HepG2 (cell line): Measurements from ENCODE around the gene COQ9. TPM values are rescaled to one million over a fixed set of nuclear protein-coding genes. Genes with fewer than 3 reads are reported as not detected.

Experiments used
- CCDC6 ChIP-seq: sonication (generic); formaldehyde crosslinking; IDR thresholded peaks from 2 replicates; pipeline ENCODE4 v1.8.1; 2022; ENCODE audit warnings: mild to moderate bottlenecking, missing genetic modification reagents, moderate library complexity
- CEBPG ChIP-seq: IDR thresholded peaks from 2 replicates; pipeline ENCODE4 v1.6.1; 2016
- KLF13 ChIP-seq: sonication (generic); formaldehyde crosslinking; IDR thresholded peaks from 2 replicates; pipeline ENCODE4 v1.4.0; 2020; ENCODE audit warnings: mild to moderate bottlenecking, missing genetic modification reagents
- MBD4 ChIP-seq: IDR thresholded peaks from 2 replicates; pipeline ENCODE4 v1.6.1; 2012; ENCODE audit warnings: low read length, inconsistent platforms, borderline replicate concordance
- MTA1 ChIP-seq: sonication (generic); formaldehyde crosslinking; IDR thresholded peaks from 2 replicates; pipeline ENCODE4 v1.4.0; 2020; ENCODE audit warnings: missing genetic modification reagents, mild to moderate bottlenecking, borderline replicate concordance
- MTF1 ChIP-seq: sonication (generic); formaldehyde crosslinking; IDR thresholded peaks from 2 replicates; pipeline ENCODE4 v1.5.0; 2020; ENCODE audit warnings: missing genetic modification reagents
- NR2F2 ChIP-seq: IDR thresholded peaks from 2 replicates; pipeline ENCODE4 v1.6.1; 2012; ENCODE audit warnings: low read depth, inconsistent platforms, borderline replicate concordance
- POLR2AphosphoS2 ChIP-seq: IDR thresholded peaks from 2 replicates; pipeline ENCODE4 v1.6.1; 2011; ENCODE audit warnings: low read depth, low read length, improper control_type of control experiment
- RAD21 ChIP-seq: fragments of 450-650 bp; formaldehyde crosslinking; IDR thresholded peaks from 2 replicates; pipeline ENCODE4 v1.5.0; 2020; ENCODE audit warnings: mild to moderate bottlenecking
- RORA ChIP-seq: sonication (generic); formaldehyde crosslinking; IDR thresholded peaks from 2 replicates; pipeline ENCODE4 v1.5.0; 2020; ENCODE audit warnings: mild to moderate bottlenecking, missing genetic modification reagents, moderate library complexity
- SP2 ChIP-seq: sonication (generic); formaldehyde crosslinking; IDR thresholded peaks from 2 replicates; pipeline ENCODE4 v1.5.1; 2020; ENCODE audit warnings: mild to moderate bottlenecking, missing genetic modification reagents
- SRY ChIP-seq: sonication (generic); formaldehyde crosslinking; IDR thresholded peaks from 2 replicates; pipeline ENCODE4 v1.8.0; 2022; ENCODE audit warnings: mild to moderate bottlenecking, missing genetic modification reagents
- ZFP82 ChIP-seq: sonication (generic); formaldehyde crosslinking; IDR thresholded peaks from 2 replicates; pipeline ENCODE4 v1.5.1; 2020; ENCODE audit warnings: mild to moderate bottlenecking, missing genetic modification reagents, borderline replicate concordance
- ZKSCAN5 ChIP-seq: sonication (generic); formaldehyde crosslinking; IDR thresholded peaks from 2 replicates; pipeline ENCODE4 v1.5.1; 2020; ENCODE audit warnings: mild to moderate bottlenecking, missing genetic modification reagents
- ZNF225 ChIP-seq: sonication (generic); formaldehyde crosslinking; IDR thresholded peaks from 2 replicates; pipeline ENCODE4 v1.4.0; 2020; ENCODE audit warnings: mild to moderate bottlenecking, missing genetic modification reagents
- ZNF530 ChIP-seq: sonication (generic); formaldehyde crosslinking; IDR thresholded peaks from 2 replicates; pipeline ENCODE4 v1.5.0; 2020; ENCODE audit warnings: low read depth, mild to moderate bottlenecking, missing genetic modification reagents
- ZNF546 ChIP-seq: sonication (generic); formaldehyde crosslinking; conservative IDR thresholded peaks from 2 replicates; pipeline ENCODE4 v1.8.1; 2023; ENCODE audit warnings: mild to moderate bottlenecking, missing genetic modification reagents
- ZNF703 ChIP-seq: sonication (generic); formaldehyde crosslinking; IDR thresholded peaks from 2 replicates; pipeline ENCODE4 v1.5.1; 2020; ENCODE audit warnings: missing genetic modification reagents, mild to moderate bottlenecking, moderate library complexity, borderline replicate concordance
- polyA plus RNA-seq, 8 experiments: library from polyadenylated mRNA; depleted of rRNA in 3 of 8; stranded (reverse) in 7 of 8; unstranded in 1 of 8; fragments of >200 nt; fragmentation: Illumina TruSeq in 4 of 8; extraction: Trizol in 4 of 8; gene quantifications; 2 replicates each; pipeline versions ENCODE4 v1.2.1 to v1.2.3, GENCODE V29; 2011 to 2016; ENCODE audit warnings: low read depth in 4 of 8, missing spikeins in 1 of 8, mixed read lengths in 1 of 8; ENCODE audit not compliant: insufficient read depth in 1 of 8
- total RNA-seq, 5 experiments: library from RNA; depleted of rRNA; stranded (reverse); fragments of >200 nt; fragmentation: Illumina TruSeq; extraction: Trizol; gene quantifications; 2 replicates each; pipeline ENCODE4 v1.2.3, GENCODE V29; 2016; ENCODE audit warnings: low read depth in 1 of 5
- TF ChIP-seq, protein P1 (sequence below): sonication (generic); formaldehyde crosslinking; IDR thresholded peaks from 2 replicates; pipeline ENCODE4 v1.5.0; 2020; ENCODE audit warnings: mild to moderate bottlenecking, missing genetic modification reagents, borderline replicate concordance
- TF ChIP-seq, protein P2 (sequence below), 2 experiments: sonication (generic) in 1 of 2; formaldehyde crosslinking in 1 of 2; IDR thresholded peaks; 2 replicates each; pipeline versions ENCODE4 v1.4.0 to v1.6.1; 2018 to 2020; ENCODE audit warnings: missing genetic modification reagents in 2 of 2, borderline replicate concordance in 1 of 2, low read depth in 1 of 2, mild to moderate bottlenecking in 1 of 2, missing biosample characterization in 1 of 2

The COQ9 gene
- total and polyA plus RNA-seq, 2 of the 13 experiments (the other 11 are each of a cell fraction or from before 2014, with no cell fraction given), result 57.5 to 108 TPM

DNA sequence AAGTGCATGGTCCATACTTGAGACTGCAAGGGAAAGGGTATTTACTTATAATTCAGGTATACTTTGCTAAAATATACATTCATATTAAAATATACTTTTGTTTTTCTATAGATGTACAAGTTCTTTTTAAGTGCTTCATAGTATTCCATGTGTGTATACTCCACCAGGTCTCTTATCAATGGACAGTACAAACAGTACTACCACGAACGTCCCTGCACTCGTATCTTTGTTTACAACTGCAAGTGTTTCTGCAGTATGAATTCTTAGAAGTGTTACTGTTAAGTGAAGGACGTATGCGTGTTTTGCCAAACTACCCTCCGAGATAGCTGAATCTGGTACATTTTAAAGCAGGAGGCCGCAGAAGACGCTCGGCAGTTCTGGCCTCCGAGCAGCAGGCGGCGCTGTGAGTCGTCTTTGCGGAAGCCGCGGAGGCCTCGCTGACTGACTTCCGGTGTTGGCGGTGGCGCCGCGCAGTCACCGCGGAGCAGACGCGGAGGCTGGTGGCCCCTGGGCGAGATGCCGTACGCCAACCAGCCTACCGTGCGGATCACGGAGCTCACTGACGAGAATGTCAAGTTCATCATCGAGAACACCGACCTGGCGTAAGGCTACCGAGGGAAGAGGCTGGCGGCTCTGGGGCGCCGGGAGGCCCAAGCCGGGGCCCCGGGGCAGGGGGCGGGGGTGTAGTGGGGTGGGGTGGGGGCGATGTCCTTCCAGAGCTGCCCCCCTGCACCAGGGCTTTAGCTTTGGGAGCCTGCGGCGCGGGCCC is 15.1 kb downstream of the COQ9 start, which contains the start of gene POLR2C (continued):
- TF ChIP-seq, protein P1, sequence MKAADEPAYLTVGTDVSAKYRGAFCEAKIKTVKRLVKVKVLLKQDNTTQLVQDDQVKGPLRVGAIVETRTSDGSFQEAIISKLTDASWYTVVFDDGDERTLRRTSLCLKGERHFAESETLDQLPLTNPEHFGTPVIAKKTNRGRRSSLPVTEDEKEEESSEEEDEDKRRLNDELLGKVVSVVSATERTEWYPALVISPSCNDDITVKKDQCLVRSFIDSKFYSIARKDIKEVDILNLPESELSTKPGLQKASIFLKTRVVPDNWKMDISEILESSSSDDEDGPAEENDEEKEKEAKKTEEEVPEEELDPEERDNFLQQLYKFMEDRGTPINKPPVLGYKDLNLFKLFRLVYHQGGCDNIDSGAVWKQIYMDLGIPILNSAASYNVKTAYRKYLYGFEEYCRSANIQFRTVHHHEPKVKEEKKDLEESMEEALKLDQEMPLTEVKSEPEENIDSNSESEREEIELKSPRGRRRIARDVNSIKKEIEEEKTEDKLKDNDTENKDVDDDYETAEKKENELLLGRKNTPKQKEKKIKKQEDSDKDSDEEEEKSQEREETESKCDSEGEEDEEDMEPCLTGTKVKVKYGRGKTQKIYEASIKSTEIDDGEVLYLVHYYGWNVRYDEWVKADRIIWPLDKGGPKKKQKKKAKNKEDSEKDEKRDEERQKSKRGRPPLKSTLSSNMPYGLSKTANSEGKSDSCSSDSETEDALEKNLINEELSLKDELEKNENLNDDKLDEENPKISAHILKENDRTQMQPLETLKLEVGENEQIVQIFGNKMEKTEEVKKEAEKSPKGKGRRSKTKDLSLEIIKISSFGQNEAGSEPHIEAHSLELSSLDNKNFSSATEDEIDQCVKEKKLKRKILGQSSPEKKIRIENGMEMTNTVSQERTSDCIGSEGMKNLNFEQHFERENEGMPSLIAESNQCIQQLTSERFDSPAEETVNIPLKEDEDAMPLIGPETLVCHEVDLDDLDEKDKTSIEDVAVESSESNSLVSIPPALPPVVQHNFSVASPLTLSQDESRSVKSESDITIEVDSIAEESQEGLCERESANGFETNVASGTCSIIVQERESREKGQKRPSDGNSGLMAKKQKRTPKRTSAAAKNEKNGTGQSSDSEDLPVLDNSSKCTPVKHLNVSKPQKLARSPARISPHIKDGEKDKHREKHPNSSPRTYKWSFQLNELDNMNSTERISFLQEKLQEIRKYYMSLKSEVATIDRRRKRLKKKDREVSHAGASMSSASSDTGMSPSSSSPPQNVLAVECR (CRISPR knock-in tag), result peak; percentile 98
- TF ChIP-seq NR2F2, result peak; percentile 63; the same call in 1 of the 2 replicates
- peak; percentile 78 for TF ChIP-seq SP2 (CRISPR knock-in tag)
- TF ChIP-seq ZFP82, result no peak
- 0 out of 2 replicates have a peak, but pooled peaks have one; percentile 82 for TF ChIP-seq KLF13 (CRISPR knock-in tag)
- peak; percentile 68; the same call in 1 of the 2 replicates for TF ChIP-seq ZNF225 (CRISPR knock-in tag)
- TF ChIP-seq ZNF530 (CRISPR knock-in tag), result no peak
- 0 out of 2 replicates have a peak, but pooled peaks have one; percentile 80 for TF ChIP-seq SRY
- no peak for TF ChIP-seq RORA
- peak; percentile 72; the same call in 1 of the 2 replicates for TF ChIP-seq MTA1 (CRISPR knock-in tag)
- peak; percentile 92 for TF ChIP-seq RAD21 (CRISPR knock-in tag)
- peak; percentile 48 for TF ChIP-seq CEBPG (CRISPR knock-in tag)
- no peak for TF ChIP-seq MBD4
- TF ChIP-seq, protein P2, sequence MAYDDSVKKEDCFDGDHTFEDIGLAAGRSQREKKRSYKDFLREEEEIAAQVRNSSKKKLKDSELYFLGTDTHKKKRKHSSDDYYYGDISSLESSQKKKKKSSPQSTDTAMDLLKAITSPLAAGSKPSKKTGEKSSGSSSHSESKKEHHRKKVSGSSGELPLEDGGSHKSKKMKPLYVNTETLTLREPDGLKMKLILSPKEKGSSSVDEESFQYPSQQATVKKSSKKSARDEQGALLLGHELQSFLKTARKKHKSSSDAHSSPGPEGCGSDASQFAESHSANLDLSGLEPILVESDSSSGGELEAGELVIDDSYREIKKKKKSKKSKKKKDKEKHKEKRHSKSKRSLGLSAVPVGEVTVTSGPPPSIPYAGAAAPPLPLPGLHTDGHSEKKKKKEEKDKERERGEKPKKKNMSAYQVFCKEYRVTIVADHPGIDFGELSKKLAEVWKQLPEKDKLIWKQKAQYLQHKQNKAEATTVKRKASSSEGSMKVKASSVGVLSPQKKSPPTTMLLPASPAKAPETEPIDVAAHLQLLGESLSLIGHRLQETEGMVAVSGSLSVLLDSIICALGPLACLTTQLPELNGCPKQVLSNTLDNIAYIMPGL (CRISPR knock-in tag; IDR thresholded peaks at IDR 0.05; ENCODE audit: borderline replicate concordance in 1 of 2, low read depth in 1 of 2), result peak; percentile 99 to 100
- TF ChIP-seq POLR2AphosphoS2, result no peak
- no peak for TF ChIP-seq ZNF546 (CRISPR knock-in tag)
- peak; percentile 84; the same call in 1 of the 2 replicates for TF ChIP-seq CCDC6 (CRISPR knock-in tag)
- peak; percentile 36; the same call in 1 of the 2 replicates for TF ChIP-seq ZKSCAN5 (CRISPR knock-in tag)
- TF ChIP-seq ZNF703, result no peak
- TF ChIP-seq MTF1, result no peak
